GM18951 (cell line): Measurements from ENCODE around the gene HDAC4.

Experiments
- POLR2A ChIP-seq: IDR thresholded peaks from 4 replicates; pipeline ENCODE4 v1.6.1; 2011; ENCODE audit warnings: mild to moderate bottlenecking; ENCODE audit not compliant: insufficient read length, insufficient read depth; ENCODE audit errors: extremely low read depth
- in situ Hi-C: fragments of 300-500 bp; cut with MboI; formaldehyde crosslinking; loops from one replicate; pipeline ENCODE4 v1.12.0; 2022; ENCODE audit warnings: low sequenced_read_pairs, mixed read lengths, inconsistent platforms; ENCODE audit not compliant: unreplicated experiment

Gene HDAC4

DNA sequence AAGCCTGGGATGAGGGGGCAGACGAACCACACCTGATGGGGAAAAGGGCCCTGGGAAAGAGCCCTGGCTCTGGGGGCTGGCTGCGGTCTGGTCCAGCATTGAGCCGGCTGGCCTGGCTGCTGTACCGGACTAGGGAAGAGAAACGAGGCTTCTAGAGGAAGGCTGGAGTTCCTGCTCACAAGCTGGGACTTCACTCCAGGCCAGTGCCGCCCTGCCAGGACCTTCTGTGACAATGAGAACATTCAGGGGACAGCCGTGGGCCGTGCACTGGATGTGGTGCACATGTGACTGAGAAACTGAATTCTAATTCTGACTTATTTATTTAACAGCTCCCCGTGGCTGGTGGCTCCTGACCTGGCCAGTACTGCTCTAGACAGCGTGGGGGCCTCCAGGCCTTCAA, 269.3 kb downstream of the HDAC4 start:
- in situ Hi-C loops: no loop called here
- TF ChIP-seq POLR2A: no peak

DNA sequence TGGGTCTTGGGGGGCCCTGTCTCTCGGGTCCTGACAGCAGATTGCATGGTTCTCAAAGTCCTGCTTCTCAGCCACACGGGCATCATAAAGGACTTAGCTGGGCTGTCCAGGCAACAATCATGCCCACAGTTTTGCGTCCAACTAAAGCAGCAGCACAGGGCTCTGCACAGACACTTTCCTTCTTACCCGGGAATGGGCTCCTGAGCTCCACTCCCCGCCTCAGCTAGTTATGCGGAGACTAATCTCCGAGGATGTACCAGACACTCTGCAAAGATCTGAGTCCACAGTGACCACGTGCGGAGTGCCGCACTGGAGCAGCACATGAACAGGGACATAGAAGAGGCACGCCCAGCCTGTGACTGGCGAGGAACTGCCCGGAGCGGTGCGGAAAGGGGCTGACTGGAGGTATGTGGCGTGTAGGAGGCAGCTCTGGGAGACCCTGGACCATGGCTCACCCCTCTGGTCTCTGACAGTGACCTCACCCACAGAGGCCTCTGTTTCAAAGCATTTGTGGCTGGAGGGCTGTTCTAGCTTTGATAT, 270.0 kb downstream of the HDAC4 start:
- in situ Hi-C loops: no loop called here
- TF ChIP-seq POLR2A: no peak

DNA sequence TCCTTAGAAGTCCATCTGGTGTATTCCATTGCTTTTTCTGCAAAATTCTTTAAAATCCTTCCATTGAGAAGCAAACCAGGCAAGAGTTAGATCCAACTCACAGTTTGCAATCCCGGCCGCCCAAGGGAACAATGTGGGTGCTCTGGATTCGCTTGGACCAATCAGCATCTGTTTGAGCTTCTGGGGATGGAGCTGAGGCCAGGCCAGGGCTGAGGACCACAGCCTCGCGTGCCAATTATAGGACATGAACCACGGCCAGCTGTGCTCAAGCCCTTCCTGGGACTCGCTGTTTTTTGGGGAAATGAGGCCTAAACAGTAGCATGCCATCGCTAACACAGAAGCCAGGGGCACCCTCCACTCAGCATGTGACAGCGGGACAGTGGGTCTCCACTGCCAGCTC, 270.8 kb downstream of the HDAC4 start:
- in situ Hi-C loops: no loop called here
- no peak for TF ChIP-seq POLR2A

DNA sequence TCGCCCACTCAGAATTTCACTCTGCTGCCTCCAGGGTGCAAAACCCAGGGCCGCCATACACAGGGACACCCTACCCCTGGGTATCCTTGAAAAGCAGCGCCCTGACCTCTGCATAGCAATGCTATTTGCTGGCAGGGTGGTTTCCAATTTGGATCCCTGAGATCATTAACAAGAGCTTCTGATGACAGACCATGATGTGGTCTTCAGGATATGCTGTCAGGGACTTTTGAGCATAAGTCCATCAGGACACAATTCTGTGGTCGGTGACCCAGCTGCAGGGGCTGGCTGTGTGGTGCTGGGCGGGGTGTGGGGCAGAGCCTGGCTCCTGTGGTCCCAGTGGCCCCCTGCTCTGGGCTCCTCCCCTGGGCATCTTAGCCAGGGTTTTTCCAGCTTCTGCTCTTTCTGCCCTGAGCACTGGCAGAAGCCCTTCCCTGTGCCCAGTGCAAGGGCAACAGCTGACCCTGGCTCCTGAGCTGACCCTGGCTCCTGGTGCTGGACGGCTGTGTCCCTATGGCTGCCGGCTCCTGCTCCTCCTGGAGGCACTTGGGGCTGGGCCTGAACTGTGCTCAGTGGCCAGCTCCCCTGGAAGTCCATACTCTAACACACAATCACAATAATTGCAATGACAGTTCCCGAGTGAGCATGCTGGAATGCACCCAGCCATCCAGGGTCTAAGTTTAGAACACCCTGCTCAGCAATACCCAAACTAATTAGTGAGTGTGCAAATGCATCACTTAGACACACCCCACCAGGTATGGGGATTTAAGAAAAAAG, 271.5 kb downstream of the HDAC4 start:
- in situ Hi-C loops: no loop called here

DNA sequence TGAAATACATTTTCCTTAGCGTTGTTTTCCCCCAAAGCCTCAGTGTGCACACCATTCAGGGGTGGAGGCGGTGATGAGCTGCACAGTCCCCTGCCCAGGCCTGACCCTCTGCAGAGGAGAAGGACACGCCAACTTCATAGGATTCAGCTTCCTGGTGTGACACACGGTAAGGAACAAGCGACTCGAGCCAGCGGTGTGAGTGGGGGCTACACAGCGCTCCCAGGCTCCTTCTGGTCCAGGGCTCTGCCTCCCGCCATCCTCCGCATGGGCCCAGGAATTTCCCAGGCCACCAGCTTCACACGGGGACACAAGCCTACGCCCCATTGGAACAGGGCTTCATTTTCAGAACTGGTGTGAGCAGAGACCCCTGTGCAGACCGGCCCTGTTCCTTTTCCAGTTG, 272.1 kb downstream of the HDAC4 start:
- in situ Hi-C loops: no loop called here
- TF ChIP-seq POLR2A: no peak

More for the DNA sequence above, 271.5 kb downstream of the HDAC4 start:
- no peak for TF ChIP-seq POLR2A

DNA sequence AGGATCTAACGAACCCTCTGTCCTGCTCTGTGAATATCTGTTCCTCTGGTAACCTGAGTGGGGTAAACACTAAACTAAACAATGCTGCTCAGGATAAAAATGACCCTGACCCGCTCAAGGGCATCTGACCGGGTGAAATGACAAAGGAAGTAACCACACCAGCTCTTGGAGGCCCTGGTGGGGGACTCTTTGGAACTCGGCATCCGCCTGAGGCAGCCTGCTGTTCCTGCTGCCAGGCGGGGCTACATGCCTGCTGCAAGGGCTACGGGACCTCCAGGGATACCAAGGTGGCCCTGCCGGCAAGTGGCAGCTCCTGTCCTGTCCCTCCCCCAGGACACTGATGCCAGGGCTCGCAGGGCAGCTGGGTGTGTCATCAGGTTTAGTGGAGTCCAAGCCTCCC, 273.3 kb downstream of the HDAC4 start:
- in situ Hi-C loops: no loop called here
- no peak for TF ChIP-seq POLR2A

DNA sequence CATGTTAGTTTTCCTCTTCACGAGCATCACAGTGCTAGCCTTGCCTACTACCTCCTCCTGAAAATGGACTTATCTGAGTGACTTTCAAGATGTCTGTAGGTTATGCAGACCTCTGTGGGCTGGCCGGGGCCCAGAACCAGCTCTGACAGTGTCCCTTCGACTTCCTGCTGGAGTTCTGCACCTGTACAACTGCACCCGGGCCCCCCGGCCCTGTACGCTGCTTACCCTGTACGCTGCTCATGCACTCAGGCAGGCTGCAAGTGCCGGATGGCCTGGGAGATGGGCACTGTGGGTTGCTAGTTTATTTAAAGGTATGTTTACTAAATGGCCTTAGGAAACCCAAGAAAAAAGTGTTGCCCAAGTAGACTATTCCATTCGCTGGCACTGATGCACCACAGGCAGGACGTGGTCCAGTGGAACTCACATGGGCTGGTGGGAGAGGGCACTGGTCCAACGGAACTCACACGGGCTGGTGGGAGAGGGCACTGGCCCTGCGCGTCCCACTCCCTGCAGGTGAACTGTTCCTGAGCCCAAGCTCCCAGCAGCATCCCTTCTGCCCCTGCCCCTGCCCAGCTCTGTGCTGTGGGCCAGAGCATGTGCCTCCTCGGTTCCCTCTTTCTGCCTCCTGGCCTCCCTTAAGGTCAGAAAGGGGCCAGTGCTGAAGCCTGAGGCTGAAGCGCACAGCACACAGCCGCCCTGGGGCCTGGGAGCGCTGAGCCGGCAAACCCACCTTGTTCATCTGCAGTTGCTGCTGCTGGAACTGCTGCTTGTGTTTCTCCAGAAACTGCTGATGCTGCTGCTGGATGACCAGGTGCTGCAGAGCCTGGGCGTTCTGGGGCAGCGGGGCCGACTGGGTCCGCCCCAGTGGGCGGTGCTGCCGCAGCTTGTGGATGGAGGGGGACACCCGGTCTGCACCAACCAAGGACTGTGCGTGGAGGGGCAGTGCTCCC, 274.8 kb downstream of the HDAC4 start:
- no peak for TF ChIP-seq POLR2A
- in situ Hi-C loops: no loop called here

DNA sequence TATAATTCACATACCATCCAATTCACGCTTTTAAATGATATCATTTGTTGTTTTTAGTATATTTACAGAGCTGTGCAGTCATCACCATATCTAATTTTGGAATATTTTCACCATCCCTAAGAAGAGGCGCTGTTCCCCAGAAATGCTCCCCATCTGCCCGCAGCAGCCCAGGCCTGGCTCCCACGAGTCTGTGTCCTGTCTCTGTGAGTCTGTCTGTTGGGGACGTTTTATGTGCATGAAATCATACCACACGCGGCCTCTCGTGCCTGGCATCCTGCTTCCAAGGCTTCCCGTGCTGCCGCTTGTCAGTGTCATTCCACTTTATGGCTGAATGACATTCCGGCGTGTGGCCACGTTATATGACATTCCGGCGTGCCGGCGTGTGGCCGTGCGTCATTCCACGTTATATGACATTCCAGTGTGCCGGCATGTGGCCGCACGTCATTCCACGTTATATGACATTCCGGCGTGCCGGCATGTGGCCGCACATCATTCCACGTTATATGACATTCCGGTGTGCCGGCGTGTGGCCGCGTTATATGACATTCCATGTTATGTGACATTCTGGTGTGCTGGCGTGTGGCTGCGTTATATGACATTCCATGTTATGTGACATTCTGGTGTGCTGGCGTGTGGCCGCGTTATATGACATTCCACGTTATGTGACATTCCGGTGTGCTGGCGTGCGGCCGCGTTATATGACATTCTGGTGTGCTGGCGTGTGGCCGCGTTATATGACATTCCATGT, 276.5 kb downstream of the HDAC4 start:
- in situ Hi-C loops: no loop called here
- TF ChIP-seq POLR2A: no peak

DNA sequence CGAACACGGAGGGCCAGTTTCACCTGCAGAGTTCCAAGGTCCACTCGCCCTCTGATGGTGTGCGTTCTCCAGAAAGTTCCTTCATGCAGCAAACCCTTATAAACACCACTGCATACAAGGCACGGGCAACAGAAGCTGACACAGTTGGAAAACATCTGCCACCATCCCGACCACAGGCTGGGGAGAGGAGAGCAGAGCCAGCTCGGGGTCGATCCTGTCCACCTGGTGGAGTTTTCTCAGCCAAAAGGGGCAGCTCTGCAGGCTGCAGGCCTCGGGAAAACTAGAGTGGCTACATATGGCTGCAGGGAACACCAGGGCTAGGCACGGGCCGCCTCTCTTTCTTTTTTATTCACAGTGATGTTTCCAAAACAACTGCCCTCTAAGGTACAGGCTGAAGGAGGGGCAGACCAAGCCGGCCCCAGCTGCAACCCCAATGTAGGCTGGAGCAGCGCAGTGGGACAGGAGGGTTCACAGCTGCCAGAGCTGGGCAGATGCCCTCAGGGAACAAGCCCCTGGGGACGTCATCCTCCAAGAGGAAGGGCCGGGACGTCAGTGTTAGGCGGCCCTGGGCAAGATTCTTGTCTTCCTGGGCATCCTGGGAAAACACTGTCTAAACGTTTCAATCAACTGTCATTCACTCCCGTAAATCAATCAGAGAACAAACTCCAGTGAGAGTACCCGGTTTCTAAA, 278.3 kb downstream of the HDAC4 start:
- TF ChIP-seq POLR2A: no peak
- in situ Hi-C loops: no loop called here

DNA sequence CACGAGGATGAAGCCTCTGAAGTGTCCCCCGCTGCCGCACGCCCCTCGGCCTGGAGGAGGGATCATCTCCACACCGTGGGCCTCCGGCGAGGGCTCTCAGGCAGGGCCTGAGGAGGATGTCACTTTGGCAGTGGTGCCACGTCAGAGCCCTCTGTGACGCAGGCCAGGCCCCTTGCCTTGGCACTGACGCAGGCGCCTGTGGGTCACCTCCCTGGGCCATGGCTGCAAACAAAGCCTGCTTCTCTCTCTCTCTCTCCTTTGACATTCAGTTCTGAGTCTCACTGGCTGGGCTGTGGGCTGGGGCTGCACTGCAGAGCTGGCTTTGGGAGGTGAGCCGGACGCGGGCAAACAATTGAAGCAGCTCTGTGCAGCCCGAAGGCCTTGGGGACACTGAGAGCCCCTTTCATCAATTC, 279.2 kb downstream of the HDAC4 start:
- no peak for TF ChIP-seq POLR2A
- in situ Hi-C loops: no loop called here

DNA sequence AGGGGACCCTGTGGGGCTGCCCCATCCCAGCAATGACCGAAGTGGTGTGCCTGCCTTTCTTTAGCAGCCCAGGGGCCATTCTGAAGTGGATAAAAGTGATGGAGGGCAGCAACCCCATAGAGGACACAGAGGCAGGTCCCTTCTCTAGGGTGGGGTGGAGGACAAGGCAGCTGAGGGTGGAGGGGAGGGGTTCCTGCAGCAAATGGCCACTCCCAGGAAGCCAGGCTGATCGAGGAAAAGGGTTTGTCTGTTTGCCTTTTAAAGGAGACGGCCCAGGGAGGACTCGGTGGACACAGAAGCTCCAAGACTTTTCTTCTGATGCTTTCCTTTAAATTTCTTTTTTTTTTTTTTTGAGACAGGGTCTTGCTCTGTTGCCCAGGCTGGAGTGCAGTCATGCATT, 280.2 kb downstream of the HDAC4 start:
- in situ Hi-C loops: no loop called here
- TF ChIP-seq POLR2A: no peak

DNA sequence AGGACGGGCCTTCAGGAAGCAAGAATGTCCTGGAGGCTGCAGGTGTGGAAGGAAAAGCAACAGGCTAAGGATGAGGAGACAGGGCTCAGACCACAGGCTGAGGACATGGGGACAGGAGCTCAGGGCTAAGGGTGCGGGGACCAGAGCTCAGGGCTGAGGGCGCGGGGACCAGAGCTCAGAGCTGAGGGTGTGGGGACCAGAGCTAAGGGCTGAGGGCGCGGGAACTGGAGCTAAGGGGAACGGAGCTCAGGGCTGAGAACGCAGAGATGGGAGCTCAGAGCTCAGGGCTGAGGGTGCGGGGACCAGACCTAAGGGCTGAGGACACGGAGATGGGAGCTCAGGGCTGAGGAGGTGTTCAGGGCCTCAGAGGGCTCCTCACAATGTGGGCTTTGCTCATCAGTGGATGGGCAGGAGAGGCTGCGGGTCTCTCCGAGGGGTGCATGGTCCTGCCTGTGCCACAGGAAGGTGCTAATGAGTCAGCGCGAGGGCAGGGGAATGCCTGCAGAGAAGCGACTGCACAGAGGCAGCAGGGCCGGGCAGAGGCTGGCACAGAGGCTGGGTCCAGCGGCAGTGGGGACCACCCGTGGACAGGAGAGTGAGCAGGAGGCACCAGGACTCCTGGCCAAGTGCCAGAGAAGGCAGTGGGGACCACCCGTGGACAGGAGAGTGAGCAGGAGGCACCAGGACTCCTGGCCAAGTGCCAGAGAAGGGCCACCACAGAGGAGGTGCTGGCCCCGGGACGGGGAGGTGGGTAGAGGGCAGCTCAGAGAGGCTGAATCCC, 281.3 kb downstream of the HDAC4 start:
- in situ Hi-C loops: no loop called here
- no peak for TF ChIP-seq POLR2A
